ENCODE data around the gene GLMN.
A peak's percentile ranks its signal among the peaks of the same experiment; 100 is the strongest.

GLMN gene

DNA sequence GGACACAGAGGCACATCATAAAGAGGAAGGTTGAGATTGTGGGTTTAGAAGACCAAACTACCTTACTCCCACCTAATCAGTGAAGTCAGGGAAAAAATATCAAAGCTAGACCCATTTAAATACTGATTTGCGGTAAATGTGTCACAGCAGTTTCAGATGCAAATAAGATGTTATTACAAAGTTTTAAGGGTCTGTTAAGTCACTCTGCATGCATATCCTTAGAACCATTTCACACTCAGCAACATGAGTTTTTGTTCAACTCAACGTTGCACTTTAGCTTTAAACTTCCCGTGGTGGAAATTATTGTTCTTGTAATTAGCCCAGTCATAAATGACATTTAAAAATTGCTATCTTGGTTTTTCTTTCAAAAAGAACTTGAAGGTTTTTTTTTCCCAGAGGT, 34.9 kb upstream of the GLMN start:
- no peak for DNase-seq (ENCODE audit: low spot score)
- H3K27ac ChIP-seq = no peak overlapping the region
- ChIA-PET CTCF (interaction anchor here (0.6 to 1.0 kb wide), 2 partner anchors 9 to 16 kb away, joined by 3 to 4 read pairs; no protein-coding TSS in a partner anchor), POLR2A (ENCODE audit: low non-redundant PET) (no interaction called here)
- TF ChIP-seq, protein P1, sequence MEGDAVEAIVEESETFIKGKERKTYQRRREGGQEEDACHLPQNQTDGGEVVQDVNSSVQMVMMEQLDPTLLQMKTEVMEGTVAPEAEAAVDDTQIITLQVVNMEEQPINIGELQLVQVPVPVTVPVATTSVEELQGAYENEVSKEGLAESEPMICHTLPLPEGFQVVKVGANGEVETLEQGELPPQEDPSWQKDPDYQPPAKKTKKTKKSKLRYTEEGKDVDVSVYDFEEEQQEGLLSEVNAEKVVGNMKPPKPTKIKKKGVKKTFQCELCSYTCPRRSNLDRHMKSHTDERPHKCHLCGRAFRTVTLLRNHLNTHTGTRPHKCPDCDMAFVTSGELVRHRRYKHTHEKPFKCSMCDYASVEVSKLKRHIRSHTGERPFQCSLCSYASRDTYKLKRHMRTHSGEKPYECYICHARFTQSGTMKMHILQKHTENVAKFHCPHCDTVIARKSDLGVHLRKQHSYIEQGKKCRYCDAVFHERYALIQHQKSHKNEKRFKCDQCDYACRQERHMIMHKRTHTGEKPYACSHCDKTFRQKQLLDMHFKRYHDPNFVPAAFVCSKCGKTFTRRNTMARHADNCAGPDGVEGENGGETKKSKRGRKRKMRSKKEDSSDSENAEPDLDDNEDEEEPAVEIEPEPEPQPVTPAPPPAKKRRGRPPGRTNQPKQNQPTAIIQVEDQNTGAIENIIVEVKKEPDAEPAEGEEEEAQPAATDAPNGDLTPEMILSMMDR (conservative IDR thresholded peaks at IDR 0.05; ENCODE audit: low read depth) = no peak

DNA sequence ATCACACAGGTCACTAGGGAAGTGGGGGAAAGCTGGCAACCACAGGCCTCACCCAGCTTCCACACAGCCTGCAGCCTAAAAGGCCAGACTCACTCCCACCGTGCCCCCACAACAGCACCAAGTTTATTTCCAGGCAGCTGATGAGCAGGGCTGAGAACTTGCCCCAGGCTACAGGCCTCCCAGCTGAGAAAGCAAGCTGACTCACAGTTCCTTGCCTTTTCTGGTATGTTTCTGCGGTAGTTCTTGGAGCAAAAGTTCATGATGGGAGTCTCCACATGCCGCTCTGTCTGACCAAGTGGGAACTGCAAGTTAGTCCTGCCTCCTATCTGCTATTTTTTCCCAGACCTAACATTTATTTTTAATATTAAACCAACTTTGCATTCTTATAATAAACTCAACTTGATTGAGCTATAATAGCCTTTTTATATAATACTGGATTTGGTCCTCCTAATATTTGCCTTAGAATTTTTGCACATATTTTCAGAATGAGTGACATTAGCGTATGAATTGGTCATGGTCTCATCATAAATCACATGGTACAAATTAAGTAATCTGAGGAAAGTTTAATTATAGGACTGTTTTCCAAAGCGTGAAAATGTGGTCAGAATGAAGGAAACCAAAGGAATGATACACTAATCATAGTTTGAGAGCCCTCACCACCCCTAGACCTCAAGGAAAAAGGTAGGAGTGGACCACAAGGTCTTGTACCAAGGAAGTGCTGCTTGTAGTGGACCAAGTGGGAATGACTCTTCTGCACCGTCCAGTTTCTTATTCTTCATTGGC, 30.8 kb upstream of the GLMN start:
- peak; percentile 13 for DNase-seq (ENCODE audit: low spot score)
- TF ChIP-seq, protein P1 (conservative IDR thresholded peaks at IDR 0.05; ENCODE audit: low read depth) = no peak
- H3K27ac ChIP-seq = peak overlapping the region; percentile 54
- POLR2A ChIA-PET (ENCODE audit: low non-redundant PET) = no interaction called here
- CTCF ChIA-PET = interaction anchor here (0.6 to 0.8 kb wide), 2 partner anchors 329 to 402 kb away, joined by 3 to 4 read pairs; no protein-coding TSS in a partner anchor

DNA sequence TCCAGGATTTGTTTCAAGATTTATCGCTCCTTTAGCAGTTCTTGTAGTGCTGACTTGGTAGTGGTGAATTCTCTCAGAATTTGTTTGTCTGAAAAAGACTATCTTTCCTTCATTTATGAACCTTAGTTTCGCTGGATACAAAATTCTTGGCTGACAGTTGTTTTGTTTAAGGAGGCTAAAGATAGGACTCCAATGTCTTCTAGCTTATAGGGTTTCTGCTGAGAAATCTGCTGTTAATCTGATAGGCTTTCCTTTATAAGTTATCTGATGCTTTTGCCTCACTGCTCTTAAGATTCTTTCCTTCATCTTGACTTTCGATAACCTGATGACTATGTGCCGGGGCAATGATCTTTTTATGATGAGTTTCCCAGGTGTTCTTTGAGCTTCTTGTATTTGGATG, 29.0 kb upstream of the GLMN start:
- ChIA-PET POLR2A (ENCODE audit: low non-redundant PET) (no interaction called here), CTCF (no interaction called here)
- DNase-seq (ENCODE audit: low spot score) = no peak
- no peak overlapping the region for H3K27ac ChIP-seq
- TF ChIP-seq, protein P1 (conservative IDR thresholded peaks at IDR 0.05; ENCODE audit: low read depth) = no peak

DNA sequence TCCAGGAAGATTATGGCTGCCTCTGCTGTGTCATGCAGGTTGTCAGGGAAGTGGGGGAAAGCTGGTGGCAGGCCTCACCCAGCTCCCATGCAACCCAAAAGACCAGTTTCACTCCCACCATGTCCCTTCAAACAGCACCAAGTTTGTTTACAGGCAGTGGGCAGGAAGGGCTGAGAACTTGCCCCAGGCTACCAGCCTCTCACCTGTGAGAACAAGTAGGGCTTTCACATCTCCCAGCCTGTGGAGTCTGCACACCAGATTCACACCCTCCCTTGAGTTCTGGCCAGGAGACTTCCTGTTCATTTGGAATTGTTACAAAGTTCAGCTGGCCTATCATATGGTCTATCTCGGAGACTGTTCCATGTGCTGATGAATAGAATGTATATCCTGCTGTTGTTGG, 27.9 kb upstream of the GLMN start:
- DNase-seq (ENCODE audit: low spot score) = no peak
- ChIA-PET CTCF (no interaction called here), POLR2A (ENCODE audit: low non-redundant PET) (no interaction called here)
- TF ChIP-seq, protein P1 (conservative IDR thresholded peaks at IDR 0.05; ENCODE audit: low read depth) = no peak
- no peak overlapping the region for H3K27ac ChIP-seq

DNA sequence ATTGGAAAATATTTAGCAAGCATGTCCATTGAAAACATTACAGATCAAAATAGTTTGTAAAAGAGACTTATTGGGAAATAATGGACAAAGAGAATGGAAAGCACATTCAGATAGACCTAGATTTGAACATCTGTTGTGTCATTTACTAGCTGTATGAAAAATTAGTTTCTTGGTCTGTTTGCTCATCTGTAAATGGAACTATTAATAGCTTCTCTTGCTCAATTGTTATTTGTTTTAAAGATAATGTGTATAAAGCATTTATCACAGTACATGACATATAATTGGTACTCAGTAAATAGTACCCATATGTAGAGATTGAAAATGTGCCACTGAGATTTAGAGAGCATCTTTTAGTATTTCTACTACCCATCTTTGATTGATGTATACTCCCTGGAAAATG, 26.0 kb upstream of the GLMN start:
- ChIA-PET CTCF (no interaction called here), POLR2A (ENCODE audit: low non-redundant PET) (no interaction called here)
- H3K27ac ChIP-seq = no peak overlapping the region
- TF ChIP-seq, protein P1 (conservative IDR thresholded peaks at IDR 0.05; ENCODE audit: low read depth) = no peak
- no peak for DNase-seq (ENCODE audit: low spot score)

DNA sequence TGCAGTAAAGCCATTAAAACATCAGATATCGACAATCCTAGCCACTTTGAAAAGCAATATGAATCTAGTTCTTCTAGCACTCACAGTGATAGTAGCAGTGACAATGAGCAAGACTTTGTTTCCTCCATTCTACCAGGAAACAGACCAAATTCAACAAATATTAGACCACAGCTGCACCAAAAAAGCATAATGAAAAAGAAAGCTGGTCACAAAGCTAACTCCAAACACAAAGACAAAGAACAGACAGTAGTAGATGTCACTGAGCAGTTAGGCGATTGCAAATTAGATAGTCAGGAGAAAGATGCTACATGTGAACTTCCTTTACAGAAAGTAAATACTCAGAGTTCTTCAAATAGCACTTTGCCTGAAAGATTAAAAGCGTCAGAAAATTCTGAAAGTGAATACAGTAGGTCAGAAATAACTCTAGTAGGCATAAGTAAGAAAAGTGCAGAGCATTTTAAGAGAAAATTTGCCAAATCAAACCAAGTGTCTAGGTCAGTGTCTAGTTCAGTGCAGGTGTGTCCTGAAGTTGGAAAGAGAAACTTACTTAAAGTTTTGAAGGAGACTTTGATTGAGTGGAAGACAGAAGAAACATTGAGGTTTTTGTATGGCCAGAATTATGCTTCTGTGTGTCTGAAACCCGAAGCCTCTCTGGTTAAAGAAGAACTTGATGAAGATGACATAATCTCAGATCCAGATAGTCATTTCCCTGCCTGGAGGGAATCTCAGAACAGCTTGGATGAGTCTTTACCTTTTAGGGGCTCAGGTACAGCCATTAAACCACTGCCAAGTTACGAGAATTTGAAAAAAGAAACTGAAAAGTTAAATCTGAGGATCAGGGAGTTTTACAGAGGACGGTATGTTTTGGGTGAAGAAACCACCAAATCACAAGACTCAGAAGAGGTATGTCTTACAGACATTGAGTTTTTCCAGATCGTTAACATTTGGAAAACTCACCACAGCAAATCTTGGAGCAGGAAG, 25.0 kb upstream of the GLMN start:
- DNase-seq (ENCODE audit: low spot score) = no peak
- no peak overlapping the region for H3K27ac ChIP-seq
- ChIA-PET CTCF (no interaction called here), POLR2A (ENCODE audit: low non-redundant PET) (no interaction called here)
- TF ChIP-seq, protein P1 (conservative IDR thresholded peaks at IDR 0.05; ENCODE audit: low read depth) = no peak
